OCI-M2 (cell line): Measurements from ENCODE around the gene TSHZ2.
"Not testable (repeated sequence)": the region's sequence is repeated elsewhere in the genome, so short reads cannot be mapped to it uniquely, and the experiment has no call there.

Experiments used
- DNase-seq: peaks from one replicate; lab custom pipeline; 2025; ENCODE audit not compliant: unreplicated experiment; lab: John Stamatoyannopoulos, UW

The TSHZ2 gene

DNA sequence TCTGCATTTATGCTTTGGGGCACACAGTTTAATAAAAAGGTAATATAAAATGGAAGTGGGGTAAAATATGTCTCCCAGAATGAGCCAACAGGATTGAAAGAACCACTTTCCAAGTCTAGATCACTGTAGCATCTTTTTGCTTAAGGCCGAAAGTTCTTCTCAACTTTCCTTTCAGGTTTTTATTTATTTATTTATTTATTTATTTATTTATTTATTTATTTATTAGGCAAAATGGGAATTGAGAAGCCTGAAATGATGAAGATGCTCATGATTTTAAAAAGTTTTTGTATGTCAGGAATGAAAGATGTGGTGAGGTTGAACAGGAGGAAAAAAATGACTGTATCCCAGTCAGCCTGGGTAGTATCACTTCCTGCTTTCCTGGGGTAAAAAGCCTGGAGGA lies 24.0 kb downstream of the TSHZ2 start:
- no peak for DNase-seq

DNA sequence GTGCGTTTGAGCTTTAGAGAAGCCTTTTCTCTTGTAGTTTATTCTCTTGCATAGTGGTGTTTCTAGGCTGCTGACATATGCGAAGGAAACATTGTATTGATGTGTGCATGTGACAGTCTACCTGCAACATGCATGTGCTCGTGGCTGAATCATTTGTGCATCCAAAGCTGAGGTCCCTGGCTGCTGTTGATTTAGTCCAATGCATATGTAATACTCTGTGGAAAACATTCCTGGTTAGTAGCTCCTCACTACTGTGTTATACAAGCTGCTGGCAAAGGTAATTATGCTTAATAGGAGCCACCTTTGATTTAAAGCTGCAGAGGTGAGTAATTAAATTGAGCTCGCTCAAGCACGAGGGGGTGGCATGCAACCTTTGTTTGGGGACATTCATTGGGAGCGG lies 24.5 kb downstream of the TSHZ2 start:
- no peak for DNase-seq

DNA sequence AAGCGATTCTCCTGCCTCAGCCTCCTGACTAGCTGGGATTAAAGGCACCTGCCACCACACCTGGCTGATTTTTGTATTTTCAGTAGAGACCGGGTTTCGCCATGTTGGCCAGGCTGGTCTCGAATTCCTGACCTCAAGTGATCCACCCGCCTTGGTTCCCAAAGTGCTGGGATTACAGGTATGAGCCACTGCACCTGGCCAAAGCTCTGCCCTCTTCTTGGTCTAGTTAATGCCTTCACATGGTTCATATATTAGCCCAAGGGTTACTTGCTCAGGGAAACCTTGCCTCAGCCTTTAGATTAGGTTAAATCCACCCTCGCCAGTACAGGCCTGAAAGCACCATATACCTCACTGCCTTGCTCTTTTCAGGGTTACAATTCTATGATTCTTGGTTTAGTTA lies 26.1 kb downstream of the TSHZ2 start:
- DNase-seq = no peak

DNA sequence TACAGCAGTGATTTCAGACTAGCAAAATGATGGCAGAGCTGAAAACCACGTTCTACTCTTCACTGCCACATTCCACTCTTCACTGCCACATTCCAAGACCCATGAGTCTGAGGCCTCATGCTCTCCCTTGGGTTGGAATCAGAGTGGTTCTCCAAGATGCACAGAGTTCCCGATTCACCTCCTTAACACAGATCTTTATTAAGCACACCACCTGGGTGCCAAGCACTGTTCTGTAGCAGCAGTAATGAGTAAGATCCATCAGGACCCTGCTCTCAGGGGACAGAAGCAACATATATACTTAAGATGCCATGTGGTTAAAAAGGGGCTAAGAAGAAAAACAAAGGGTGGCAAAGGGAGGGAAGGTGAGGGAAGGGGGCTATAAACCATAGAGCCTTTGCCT lies 26.9 kb downstream of the TSHZ2 start:
- DNase-seq = no peak

DNA sequence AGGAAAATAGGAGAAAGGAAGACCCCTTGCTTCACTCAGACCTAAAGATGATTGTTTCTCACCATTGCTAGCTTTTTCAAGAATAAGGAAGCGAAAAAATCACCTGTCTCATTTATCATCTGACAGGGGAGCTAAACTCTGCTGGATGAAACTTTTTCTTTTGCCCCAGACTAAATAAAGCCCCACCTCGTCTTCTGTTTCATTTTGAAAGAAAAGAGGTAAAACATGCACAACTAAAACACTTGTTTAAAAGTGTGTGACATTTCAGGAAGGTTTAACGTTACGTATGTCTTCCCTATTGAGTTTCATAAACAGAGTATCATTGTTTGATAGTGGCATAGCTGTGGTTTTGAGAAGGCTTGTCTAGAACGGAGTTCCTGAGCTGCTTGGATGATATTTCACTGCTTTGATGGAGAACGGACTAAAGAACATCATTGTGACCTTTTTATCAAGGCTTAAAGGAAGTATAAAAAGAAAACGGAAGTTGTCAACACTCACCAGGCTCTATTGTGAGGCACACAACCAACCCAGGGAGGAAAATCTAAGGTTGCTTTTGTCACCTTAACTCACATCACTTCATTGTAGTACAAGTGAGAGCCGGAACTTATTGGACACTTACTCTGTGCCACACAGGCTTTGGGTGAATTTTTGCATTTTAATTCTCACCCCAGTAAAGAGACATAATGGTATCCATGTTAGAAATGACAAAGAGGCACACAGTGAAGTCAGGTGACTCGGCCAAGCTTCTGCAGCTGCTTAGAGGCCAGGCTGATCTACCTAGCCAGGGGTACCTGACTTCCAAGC lies 29.5 kb downstream of the TSHZ2 start:
- DNase-seq = no peak

DNA sequence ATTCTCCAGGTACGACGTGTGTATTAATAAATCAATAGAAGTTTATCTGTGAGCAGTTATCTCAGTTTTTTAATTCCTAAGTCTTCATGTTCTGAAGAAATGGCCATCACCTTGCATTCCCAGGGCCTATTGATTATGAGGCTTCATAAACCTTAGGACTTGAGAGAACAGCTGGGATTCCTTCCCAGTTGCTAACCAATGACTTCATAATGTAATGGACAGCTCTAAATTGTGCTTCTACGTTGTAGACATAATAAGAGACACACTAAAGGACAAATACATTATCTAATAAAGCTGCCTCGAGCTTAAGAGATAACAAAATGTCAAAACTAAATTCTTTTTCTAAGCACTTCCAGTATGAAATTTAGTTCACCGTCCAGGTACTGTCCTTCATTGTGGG lies 30.6 kb downstream of the TSHZ2 start:
- DNase-seq = no peak

DNA sequence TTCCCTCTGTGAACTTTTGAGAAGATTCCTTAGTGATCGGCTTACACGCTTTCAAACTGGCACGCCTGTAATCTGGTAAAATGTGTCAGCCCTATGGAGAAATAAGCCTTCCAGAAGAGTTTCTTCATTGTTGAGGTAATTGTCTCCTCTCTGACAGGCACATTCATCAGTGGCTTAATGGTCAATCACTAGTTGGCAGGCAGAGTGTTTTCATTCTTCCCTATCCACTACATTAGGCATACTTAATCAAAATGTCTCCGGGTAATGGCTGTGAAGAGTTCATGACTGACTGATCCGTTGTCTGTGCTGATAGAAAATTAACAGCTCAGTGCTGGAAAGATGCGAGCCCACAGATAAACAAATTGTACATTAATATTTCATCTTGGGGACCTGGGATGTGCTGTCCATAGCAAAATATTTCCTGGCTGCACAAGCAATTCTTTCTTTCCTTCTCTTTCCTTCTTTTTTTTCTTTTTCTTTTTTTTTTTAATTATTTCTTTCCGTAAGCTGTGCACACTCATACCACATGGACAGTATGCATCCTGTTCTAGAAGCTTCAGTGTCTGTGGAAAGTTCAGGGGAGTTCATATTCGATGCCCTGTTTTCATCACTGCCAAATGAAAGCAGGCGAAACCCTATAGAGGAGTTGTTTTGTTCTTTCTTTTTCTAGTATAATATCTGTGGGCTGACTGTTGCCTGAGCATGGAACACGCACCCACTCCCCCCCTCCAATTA lies 31.4 kb downstream of the TSHZ2 start:
- no peak for DNase-seq

DNA sequence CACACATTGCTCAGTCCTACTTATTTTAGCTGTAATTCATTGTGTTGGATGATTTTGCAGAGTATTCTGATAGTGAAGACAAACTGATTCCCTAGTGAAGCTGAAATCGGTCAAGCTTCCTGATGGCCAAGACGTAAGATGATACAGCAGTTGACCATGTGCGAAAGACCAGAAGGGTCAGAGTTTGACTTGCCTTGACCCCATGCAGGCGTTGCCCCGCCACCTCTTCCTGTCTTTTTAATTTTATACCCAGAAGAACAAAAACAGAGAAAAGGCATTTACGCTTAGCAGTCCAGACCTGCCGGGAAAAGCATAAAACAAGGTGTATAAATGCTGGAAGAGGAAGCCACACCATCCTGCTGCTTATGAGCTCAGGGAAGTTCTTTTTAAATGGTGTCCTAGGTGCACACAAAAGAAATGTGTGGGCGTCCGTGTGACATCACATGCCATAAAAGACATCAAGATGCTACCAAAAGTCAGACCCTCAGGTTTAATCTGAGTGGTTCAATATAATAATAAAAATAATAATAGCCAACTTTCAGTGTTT lies 32.2 kb downstream of the TSHZ2 start:
- no peak for DNase-seq

DNA sequence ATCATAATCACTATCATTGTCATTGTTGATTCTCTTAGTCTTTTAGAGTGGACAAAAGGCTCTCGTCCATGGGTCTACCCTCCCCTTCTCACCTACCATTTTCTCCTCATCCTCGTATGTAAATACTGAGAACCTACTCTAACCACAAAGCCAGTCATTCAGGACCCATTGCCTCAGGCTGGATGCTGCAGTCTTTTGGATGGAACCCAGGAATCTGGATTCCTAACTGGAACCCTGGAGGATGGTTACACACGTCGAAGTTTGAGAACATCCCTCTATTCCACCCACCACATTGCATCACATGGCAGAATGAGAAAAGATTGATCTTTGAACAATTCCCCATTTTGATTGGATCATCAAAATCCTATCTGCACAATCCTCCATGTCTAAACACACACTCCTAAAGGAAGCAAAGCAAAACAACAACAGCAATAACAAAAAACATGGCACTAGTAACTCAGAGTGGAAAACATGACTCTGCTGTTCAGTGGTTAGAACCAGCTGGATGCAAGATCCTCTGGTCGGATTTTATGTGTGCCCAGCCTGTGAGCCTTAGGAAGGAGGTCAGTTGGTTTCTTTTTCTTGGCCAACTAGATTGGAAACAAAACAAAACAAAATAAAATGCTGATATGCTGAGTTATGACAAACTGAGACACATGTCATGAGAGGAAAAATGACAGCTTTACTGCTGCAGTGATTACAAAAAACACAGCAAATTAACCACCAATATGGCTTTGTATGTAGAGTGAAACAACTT lies 38.0 kb downstream of the TSHZ2 start:
- DNase-seq = no peak

DNA sequence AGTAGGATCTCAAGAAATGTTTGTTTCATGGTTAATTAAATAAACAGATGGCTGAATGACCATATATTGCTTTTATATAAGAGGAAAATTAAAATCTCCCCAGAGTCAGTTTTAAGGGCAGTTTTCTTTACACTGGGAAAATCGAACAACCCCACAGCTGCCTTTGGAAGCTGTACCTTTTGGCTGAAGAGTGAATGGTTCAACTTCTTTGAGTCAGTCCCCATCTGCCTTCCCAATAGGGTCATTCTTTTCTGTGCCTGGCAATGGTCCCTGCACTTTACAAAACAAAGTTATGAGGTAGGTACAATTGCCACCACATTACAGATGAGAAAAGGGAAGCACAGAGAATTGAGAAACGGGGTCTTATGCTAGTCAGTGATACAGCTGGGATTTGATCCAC lies 39.5 kb downstream of the TSHZ2 start:
- no peak for DNase-seq

DNA sequence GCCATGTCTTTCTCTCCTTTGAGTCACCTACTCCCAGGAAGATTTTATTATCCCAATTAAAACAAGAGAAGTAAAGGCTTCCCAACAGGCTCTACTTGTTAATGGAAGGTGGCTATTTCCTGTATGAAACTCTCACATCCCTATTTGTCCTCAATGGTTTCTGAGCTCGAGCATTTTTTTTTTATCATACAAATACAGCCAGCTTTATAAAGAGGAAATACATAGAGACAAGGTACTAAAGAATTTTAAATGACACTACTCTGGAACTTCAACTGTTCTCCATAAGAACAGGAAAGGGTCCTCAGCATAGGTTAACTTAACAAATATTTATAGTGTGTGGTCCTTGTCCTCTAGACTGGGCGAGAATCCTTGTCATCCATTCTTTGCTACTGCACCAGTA lies 41.0 kb downstream of the TSHZ2 start:
- DNase-seq = no peak

DNA sequence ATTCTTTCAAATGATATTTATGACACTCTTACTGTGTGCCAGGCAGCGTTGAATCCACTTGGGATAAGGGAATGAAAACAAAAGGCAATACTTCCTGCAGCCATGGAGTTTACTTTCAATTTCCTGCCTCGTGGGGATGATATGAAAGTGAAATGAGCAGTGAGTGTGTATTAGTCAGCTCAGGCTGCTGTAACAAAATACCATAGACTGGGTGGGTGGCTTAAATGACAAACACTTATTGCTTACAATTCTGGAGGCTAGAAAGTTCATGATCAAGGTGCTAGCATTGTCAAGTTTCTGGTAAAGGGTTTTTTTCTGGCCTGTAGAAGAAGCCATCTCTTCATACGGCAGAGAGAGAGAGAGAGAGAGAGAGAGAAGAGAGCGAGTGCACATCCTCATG lies 41.7 kb downstream of the TSHZ2 start:
- no peak for DNase-seq

DNA sequence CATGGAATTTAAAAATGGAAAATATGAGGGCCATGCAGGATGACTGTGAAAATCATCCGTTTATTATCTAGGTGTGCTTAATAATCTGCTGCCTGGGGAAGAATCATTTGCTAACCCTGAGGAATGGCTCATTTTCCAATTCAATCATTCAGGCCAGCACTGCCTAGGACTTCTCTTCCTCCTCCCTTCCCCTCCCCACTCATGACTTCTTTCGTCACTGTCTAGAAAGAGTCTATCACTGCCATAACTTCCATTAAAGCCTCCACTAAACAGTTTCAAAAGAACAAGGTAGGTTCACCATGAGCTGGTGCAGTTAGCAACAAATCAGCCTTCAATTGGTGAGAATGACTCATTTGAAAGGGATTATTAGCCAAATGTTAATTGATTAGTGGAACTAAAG lies 43.9 kb downstream of the TSHZ2 start:
- DNase-seq = no peak

DNA sequence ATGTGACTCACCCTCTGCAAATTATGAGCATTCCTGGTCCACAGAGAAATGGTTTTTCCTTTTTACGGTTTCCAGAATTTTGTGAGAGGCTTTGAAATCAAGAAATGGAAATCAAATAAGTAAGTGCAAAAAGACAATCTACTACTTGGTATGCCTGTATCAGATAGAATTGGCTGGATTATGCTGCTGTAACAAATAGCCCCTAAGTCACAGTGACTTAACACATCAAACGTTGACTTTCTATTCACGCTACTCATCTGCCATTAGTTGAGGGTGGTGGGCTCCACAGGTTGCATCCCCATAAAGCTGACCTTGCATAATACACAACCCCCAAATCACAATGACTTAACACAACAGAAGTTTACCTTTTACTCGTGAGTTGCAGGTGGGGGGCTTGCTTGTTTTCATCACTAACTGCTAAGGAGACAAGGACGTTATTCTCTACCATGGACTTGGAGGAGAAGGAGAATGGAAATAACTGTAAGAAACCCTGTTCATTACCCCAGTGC lies 44.4 kb downstream of the TSHZ2 start:
- no peak for DNase-seq

DNA sequence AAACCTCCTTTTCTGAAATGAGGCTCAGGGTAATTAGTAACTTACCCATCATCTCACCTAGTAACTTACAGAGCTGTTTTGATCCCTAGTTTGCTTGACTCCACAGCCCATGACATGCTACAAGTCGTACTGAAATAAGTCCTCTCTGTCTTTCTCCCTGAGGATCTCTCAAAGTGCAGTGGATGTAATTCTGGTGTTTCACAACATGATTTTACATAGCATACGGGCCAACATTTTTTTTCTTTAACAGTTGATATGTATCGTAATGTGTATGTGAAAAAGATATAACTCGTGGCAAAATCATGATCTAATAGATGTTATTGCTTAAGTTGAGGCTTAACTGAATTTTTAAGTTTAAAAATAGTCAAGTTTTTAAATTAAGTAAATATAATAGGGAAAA lies 45.0 kb downstream of the TSHZ2 start:
- no peak for DNase-seq

DNA sequence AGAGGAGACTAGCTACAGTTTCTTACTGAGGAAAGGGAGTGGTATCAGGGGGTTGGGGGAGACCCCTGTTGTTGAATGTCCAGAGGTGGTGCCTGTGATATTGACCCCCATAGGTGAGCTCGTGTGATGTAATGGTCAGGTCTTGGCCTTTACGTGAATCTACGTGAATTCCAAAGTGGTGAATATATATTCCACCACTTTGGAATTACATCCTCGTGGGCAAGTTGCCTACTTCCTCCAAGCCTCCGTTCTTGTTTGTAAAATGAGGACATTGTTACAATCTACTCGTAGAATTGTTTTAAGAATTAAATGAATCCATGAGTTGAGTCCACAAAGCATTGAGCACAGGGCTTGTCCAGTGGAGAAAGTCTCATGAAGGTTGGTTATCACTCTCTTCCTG lies 47.3 kb downstream of the TSHZ2 start:
- DNase-seq = no peak

DNA sequence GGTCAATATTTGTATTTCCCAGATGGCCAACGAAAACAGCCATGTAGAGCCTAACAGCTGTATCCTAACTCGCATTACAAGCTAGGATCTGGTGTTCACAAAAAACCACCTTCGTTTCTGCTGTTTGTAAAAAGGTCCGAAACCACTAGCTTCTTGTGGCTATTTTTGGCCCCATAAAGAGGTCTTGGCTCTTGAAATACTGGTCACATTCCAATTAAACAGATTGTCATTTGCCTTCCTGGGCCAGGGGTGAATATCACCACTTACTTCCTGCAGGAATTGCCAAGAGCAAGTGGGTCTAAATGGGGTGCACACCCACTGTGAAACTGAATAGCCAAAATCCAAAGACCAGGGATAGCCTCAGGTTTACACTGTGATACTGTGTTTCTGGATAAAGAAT lies 48.2 kb downstream of the TSHZ2 start:
- no peak for DNase-seq

DNA sequence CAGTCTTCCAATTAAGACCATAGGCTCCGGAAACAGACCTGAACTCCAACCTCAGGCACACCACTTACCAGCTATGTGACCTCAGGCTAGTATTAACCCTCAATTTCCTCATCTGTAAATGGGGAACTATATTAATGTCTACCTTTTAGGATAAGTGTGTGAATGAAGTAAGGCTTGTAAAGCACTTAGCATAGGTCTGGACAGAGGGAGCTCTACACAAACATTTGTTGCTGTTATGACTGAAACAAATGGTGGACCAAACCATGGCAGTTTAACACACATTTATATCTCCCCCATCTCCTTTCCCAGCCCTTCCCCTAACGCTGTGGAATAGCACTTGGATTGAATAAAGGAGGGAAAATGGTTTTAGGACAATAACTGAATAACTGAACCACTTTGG lies 48.7 kb downstream of the TSHZ2 start:
- no peak for DNase-seq

DNA sequence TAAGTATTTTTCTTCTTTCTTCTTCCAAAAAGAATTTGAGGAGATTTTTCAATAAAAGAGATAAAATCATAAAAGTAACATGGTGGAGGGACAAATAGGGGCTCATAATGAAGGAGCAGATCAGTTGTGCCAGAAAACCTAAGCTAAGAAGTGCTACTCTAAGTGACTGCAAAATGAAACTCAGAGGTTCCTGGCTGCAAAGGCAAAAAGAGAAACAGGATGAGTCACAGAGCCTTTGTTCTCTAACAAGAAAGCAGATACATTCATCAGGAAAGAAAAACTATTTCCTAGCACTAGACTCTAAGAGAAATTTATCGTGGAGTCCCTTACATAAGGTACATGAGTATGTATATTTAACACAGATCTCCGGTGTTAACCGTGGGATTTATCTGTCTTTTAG lies 49.8 kb downstream of the TSHZ2 start:
- DNase-seq = no peak

DNA sequence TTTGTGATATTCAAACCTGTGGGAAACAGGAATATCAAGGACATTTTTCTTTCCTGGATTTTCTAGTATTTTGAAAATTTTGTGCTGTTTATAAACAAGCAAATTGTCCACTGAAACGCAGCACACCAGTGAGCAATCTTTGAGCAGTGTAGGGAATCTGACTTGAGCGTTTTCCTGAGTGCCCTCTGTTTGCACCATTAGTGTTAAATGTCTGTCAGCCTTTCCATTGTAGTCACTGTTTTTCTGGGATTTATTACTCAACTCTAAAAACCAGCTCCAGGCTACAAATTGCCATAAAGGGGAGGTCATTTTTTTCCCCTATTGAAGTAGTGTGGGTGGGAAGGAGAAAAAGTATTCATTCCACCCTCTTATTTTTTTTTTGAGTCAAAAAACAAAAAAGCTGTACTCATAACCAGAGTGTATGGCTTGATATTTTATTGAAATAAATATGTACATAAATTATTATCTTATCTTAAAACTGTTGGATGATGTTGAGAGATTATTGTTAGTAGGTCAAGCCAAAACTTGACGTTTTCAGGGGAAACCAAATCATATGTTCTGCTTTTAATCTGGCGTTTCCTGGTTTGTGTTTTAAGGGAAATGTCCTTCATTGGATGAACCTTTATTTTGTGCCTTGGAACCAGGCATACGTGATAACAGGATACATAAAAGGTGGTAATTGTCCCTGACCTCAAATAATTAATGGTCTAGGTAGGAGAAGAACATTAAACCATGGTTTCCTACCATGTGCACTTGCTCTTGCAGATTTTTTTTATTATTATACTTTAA lies 51.8 kb downstream of the TSHZ2 start:
- no peak for DNase-seq

DNA sequence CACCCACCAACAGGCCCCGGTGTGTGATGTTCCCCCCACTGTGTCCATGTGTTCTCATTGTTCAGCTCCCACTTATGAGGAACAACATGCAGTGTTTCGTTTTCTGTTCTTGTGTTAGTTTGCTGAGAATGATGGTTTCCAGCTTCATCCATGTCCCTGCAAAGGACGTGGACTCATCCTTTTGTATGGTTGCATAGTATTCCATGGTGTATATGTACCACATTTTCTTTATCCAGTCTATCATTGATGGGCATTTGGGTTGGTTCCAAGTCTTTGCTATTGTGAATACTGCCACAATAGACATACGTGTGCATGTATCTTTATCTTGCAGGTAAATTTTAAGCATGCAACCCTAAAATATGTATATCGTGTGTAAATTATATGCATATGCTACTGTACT lies 52.5 kb downstream of the TSHZ2 start:
- not testable (repeated sequence) for DNase-seq
